HepG2 (cell line): Measurements from ENCODE around the gene KCTD19.

ENCODE experiments used
- DPF2 ChIP-seq: sonication (generic); formaldehyde crosslinking; IDR thresholded peaks from 2 replicates; pipeline ENCODE4 v1.4.0; 2020; ENCODE audit warnings: mild to moderate bottlenecking, low read depth, missing genetic modification reagents, borderline replicate concordance
- MLX ChIP-seq: IDR thresholded peaks from 2 replicates; pipeline ENCODE4 v1.6.1; 2016
- NFKB2 ChIP-seq: sonication (generic); formaldehyde crosslinking; IDR thresholded peaks from 2 replicates; pipeline ENCODE4 v1.4.0; 2020; ENCODE audit warnings: missing genetic modification reagents, borderline replicate concordance
- NFYB ChIP-seq: sonication (generic); formaldehyde crosslinking; IDR thresholded peaks from 2 replicates; pipeline ENCODE4 v1.4.0; 2020; ENCODE audit warnings: missing genetic modification reagents
- POLR2A ChIP-seq, 2 experiments: IDR thresholded peaks; 2 replicates each; pipeline ENCODE4 v1.6.1; 2011; ENCODE audit warnings: low read depth in 2 of 2, low read length in 2 of 2, mild to moderate bottlenecking in 1 of 2, moderate library complexity in 1 of 2; ENCODE audit not compliant: insufficient read depth in 1 of 2
- ZNF263 ChIP-seq: sonication (generic); formaldehyde crosslinking; IDR thresholded peaks from 2 replicates; pipeline ENCODE4 v1.4.0; 2020; ENCODE audit warnings: missing genetic modification reagents

GRCh38 chr16:67248073-67248400 is 78.5 kb downstream of the KCTD19 start:
- TF ChIP-seq NFYB (CRISPR knock-in tag) (no peak), POLR2A (IDR thresholded peaks at IDR 0.05; ENCODE audit: insufficient read depth in 1 of 2, low read depth in 2 of 2, low read length in 2 of 2) (no peak), MLX (CRISPR knock-in tag) (no peak), DPF2 (CRISPR knock-in tag) (no peak), NFKB2 (CRISPR knock-in tag) (no peak), ZNF263 (no peak)
